Peyer's patch (tissue), 4 donors: Measurements from ENCODE around the gene KRTAP9-1.

Experiments used
- CTCF ChIP-seq, 6 experiments: fragments of 450-650 bp in 4 of 6; fragments of 200-600 bp in 2 of 6; sonication (generic) in 1 of 6; IDR thresholded peaks; one replicate each; pipeline ENCODE4 v1.5.1; 2017 to 2019; ENCODE audit warnings: antibody characterized with exemption in 6 of 6, mild to moderate bottlenecking in 3 of 6, moderate library complexity in 1 of 6
- POLR2A ChIP-seq, 2 donors: fragments of 450-650 bp; IDR thresholded peaks; one replicate each; pipeline ENCODE4 v1.5.1; 2017; ENCODE audit warnings: antibody characterized with exemption in 2 of 2, mild to moderate bottlenecking in 2 of 2, moderate library complexity in 2 of 2

GRCh38 chr17:41147531-41148204 is 42.0 kb upstream of the KRTAP9-1 start:
- TF ChIP-seq CTCF (IDR thresholded peaks at IDR 0.05) (no peak), POLR2A (IDR thresholded peaks at IDR 0.05) (no peak)
